GM12891 (cell line): ENCODE results near the gene EME2.

Source experiments
- DNase-seq: peaks from one replicate; pipeline ENCODE4 v3.0.0; 2011; ENCODE audit warnings: low spot score; ENCODE audit not compliant: insufficient read length
- FAIRE-seq: peaks from 2 replicates; lab custom pipeline; 2011; peaks lifted over from hg19 to GRCh38; lab: Jason Lieb, UNC
- PAX5 ChIP-seq: IDR thresholded peaks from 2 replicates; pipeline ENCODE4 v1.6.1; 2011; ENCODE audit warnings: low read length, moderate library complexity, mild to moderate bottlenecking; ENCODE audit not compliant: insufficient read depth, severe bottlenecking
- POLR2A ChIP-seq: IDR thresholded peaks from 2 replicates; pipeline ENCODE4 v1.6.1; 2011; ENCODE audit warnings: low read depth, low read length, control low read depth
- POLR2AphosphoS5 ChIP-seq: IDR thresholded peaks from 2 replicates; pipeline ENCODE4 v1.6.1; 2011; ENCODE audit warnings: low read depth, low read length, control low read depth
- POU2F2 ChIP-seq: IDR thresholded peaks from 2 replicates; pipeline ENCODE4 v1.6.1; 2011; ENCODE audit warnings: low read depth, mild to moderate bottlenecking, control low read depth, low read length, moderate library complexity
- SPI1 ChIP-seq: IDR thresholded peaks from 2 replicates; pipeline ENCODE4 v1.6.1; 2011; ENCODE audit warnings: low read depth, low read length, control low read depth
- TAF1 ChIP-seq: IDR thresholded peaks from 2 replicates; pipeline ENCODE4 v1.6.1; 2011; ENCODE audit warnings: low read depth, low read length, control low read depth

EME2 gene

DNA sequence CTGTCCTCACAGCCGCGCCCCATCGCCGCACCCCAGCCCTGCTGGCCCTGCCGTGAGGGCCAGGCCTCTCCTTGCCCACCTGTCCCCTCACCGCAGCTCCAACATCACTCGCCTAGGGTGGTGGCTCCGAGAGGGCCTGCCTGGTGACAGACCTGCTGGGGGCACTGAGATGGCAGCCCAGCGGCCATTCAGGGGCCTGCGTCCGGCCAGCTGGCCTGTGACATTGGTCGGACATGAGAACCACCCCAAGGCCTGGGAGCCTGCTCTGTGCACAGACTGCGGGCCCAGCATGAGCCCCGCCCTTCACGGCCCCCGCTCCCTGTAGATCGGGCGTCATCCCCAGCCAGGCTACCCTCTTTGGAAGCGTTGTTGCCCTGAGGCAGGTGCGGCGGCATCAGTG is 13.1 kb upstream of the EME2 start:
- FAIRE-seq (no peak), DNase-seq (no peak)
- TF ChIP-seq POLR2AphosphoS5: no peak
- no peak for TF ChIP-seq PAX5
- no peak for TF ChIP-seq SPI1
- TF ChIP-seq TAF1: no peak
- TF ChIP-seq POLR2A: no peak
- TF ChIP-seq POU2F2: no peak

DNA sequence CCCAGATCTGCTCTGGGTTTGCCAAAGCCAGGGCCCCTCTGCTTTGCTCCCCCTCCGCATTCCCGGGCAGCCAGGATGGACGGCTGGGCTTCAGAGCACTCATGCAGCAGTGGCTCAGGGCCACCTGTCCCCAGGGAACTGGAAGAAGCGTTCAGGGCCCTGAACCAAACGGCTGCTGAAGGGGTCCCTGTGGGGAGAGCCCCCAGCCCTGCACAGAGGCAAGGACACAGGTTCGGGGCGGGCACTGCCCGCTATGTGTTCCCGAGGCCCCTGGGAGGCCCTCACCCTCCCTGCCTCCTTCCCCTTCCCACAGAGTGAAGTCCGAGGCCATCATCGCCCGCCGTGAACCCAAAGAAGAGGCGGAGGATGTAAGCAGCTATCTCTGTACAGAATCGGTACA is 11.7 kb upstream of the EME2 start:
- DNase-seq (no peak), FAIRE-seq (no peak)
- TF ChIP-seq POU2F2 (no peak), POLR2A (no peak), POLR2AphosphoS5 (no peak), TAF1 (no peak), SPI1 (no peak), PAX5 (no peak)

DNA sequence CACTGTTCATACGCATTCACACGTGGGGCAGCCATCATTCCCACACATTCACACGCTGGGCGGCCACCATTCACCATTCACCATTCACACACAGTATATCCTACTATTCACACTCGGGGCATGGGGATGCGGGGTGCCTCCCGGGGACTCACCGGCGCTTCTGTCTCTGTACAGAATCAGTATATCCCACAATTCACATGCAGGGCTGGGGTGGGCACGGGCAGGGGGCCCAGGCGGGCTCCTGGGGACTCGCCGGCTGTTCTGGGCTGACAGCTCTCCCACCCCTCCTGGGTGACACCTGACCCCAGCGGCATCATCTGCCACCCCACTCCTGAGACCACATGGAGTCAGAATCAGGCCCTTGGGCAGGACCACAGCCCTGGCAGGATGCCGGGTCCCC is 10.9 kb upstream of the EME2 start:
- TF ChIP-seq PAX5: no peak
- DNase-seq: no peak
- FAIRE-seq: no peak

DNA sequence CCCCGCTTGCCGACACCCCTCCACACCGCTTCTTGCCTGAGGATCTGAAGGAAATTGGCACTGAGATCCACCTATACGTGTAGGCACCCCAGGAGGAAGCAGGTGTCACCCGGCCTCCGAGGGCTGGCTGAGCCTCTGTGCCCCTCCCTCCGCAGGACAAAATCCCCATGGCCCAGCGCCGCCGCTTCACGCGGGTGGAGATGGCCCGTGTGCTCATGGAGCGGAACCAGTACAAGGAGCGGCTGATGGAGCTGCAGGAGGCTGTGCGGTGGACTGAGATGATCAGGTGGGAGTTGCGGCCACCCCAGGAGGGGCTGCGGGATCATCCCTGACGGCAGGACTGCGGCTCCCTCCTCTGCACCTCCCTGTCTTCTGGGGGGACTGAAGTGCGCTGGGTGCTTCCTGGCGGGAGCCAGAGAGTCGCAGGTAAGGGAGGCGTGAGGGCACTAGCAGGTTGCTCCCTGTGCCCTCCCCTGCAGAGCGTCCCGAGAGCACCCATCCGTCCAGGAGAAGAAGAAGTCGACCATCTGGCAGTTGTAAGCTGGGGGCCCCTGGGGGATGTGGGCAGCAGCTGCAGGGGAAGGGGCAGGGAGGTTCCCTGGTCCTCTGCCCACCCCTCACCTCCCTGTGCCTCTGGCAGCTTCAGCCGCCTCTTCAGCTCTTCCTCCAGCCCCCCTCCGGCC is 10.3 kb upstream of the EME2 start:
- TF ChIP-seq TAF1: no peak
- no peak for DNase-seq
- FAIRE-seq: no peak

DNA sequence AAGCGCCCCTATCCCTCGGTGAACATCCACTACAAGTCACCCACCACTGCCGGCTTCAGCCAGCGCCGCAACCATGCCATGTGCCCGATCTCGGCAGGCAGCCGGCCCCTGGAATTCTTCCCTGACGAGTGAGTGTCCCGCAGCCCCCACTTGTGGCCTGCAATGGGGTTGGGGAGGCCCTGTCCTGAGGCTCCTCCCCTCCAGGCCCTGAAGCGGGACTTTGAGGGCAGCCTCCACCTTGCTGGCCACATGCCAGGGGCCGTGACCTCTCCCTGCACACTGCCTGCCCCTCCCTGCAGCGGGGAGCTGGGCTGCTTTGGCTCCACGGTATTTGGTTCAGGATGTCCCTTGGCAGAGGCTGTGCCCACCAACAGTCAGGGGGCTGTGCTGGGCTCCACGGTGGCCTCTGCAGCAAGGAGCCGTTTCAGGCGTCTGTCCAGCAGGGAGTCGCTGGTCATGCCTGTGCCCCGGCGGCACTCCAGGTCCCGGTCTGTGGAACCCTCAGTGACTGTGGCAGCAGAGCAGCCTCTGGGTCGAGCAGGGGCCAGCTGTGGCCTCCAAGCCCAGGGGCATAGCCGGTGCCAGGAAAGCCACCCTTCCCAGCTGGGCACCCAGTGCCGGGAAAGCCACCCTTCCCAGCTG is 9.6 kb upstream of the EME2 start:
- no peak for FAIRE-seq
- DNase-seq: no peak
- TF ChIP-seq POU2F2: no peak
- no peak for TF ChIP-seq POLR2AphosphoS5
- TF ChIP-seq POLR2A: no peak
- no peak for TF ChIP-seq TAF1
- TF ChIP-seq SPI1: no peak

DNA sequence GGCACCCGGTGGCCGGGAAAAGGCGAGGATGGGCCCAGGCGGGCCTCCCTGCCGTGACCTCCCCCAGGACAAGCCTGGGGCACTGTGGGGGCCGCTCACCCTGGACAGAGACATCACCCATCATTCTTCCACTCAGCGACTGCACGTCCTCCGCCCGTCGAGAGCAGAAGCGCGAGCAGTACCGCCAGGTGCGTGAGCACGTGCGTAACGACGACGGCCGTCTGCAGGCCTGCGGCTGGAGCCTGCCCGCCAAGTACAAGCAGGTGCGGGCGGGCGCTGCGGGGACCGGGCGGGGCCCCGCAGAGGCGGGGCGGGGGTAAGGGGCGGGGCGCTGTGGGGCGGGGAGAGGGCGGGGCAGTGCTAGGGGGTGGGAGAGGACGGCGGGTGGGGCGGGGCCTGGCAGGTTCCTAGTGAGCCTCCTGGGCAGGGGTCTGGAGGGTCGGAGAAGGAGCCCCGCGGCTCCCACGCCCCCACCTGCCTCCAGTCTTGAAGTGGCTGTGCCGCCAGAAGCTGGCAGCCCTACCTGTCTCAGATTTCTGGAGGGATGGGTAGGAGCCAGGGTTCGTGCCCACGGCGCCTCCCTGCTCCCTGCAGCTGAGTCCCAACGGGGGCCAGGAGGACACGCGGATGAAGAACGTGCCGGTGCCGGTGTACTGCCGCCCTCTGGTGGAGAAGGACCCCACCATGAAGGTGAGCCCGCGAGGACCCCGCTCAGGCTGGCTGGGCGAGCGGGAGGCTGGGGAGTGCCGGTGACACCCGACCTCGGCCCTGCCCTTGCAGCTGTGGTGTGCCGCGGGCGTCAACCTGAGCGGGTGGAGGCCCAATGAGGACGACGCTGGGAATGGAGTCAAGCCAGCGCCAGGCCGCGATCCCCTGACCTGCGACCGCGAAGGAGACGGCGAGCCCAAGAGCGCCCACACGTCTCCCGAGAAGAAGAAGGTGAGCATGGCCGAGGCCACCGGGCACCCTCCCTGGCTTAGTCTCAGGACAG is 8.8 kb upstream of the EME2 start:
- TF ChIP-seq POLR2AphosphoS5 (no peak), POU2F2 (no peak), POLR2A (no peak), SPI1 (no peak), PAX5 (no peak), TAF1 (no peak)
- DNase-seq (no peak), FAIRE-seq (no peak)

DNA sequence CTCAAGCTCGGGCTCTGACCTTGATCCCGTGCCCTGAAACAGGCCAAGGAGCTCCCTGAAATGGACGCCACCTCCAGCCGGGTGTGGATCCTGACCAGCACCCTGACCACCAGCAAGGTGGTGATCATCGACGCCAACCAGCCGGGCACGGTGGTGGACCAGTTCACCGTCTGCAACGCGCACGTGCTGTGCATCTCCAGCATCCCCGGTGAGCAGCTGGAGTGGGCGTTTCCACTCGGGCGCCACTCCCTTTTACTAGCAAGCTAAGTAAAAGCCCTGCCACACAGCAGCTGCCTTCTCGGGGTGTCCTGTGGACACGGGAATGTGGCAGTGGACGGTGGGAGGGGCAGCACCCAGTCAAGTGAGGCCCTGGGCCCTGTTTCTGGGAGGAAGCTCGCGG is 7.6 kb upstream of the EME2 start:
- FAIRE-seq (no peak), DNase-seq (no peak)
- no peak for TF ChIP-seq TAF1
- no peak for TF ChIP-seq POU2F2
- no peak for TF ChIP-seq POLR2AphosphoS5
- TF ChIP-seq PAX5: no peak
- TF ChIP-seq SPI1: no peak
- no peak for TF ChIP-seq POLR2A

DNA sequence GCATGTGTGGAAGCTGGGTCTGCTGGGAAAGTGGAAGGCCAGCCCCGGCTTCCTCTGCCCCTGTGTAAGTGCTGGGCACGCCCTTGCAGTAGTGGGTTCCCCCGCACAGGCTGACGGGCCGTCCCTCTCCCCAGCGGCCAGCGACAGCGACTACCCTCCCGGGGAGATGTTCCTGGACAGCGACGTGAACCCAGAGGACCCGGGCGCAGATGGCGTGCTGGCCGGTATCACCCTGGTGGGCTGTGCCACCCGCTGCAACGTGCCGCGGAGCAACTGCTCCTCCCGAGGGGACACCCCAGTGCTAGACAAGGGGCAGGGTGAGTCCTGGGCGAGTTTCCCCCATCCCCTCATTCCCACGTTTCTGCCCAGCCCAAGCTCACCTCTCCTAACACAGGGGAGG is 6.8 kb upstream of the EME2 start:
- DNase-seq (no peak), FAIRE-seq (no peak)
- TF ChIP-seq POLR2AphosphoS5 (no peak), POLR2A (no peak), POU2F2 (no peak), TAF1 (no peak), PAX5 (no peak), SPI1 (no peak)

DNA sequence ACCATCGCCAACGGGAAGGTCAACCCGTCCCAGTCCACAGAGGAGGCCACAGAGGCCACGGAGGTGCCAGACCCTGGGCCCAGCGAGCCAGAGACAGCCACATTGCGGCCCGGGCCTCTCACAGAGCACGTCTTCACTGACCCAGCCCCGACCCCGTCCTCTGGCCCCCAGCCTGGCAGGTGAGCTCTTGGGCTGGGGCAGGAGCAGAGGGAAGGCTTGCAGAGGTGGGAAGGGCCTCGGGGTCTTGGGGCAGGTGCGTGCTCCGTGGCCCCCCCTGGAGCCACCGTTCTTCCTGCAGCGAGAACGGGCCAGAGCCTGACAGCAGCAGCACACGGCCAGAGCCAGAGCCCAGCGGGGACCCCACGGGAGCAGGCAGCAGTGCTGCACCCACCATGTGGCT is 6.4 kb upstream of the EME2 start:
- TF ChIP-seq TAF1 (no peak), POLR2A (no peak), SPI1 (no peak), POU2F2 (no peak), PAX5 (no peak), POLR2AphosphoS5 (no peak)
- DNase-seq: no peak
- FAIRE-seq: no peak

DNA sequence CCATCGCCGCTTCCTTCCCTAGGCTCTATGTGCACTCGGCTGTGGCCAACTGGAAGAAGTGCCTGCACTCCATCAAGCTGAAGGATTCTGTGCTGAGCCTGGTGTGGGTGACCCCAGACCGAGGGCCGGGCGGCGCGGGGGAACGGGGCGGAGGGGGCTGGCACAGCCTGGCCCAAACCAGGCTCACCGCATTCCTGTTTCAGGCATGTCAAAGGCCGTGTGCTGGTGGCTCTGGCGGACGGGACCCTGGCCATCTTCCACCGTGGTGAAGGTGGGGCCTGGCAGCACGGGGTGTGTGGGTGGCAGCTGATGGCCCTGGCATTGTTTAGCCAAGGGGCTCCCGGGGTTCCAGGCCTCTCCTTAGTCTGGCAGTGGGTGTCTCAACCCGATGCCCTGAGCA is 5.9 kb upstream of the EME2 start:
- TF ChIP-seq POU2F2 (no peak), POLR2AphosphoS5 (no peak), SPI1 (no peak), PAX5 (no peak), TAF1 (no peak), POLR2A (no peak)
- no peak for FAIRE-seq
- DNase-seq: no peak
